Right atrium auricular region (tissue), 2 donors: ENCODE results near the gene LAMP1. TPM values are rescaled to one million over a fixed set of nuclear protein-coding genes. Genes with fewer than 3 reads are reported as not detected.
"Not testable (repeated sequence)": the region's sequence is repeated elsewhere in the genome, so short reads cannot be mapped to it uniquely, and the experiment has no call there.

ENCODE experiments used
- DNase-seq: peaks from one replicate; pipeline ENCODE4 v3.0.0-alpha.2; 2019; ENCODE audit warnings: low spot score
- H3K27ac ChIP-seq, 2 donors: fragments of 200-600 bp; sonication (generic); 1 replicate in 1 of 2; 2 replicates in 1 of 2; pipeline ENCODE4 v1.5.1; 2016 to 2019
- H3K27me3 ChIP-seq, 2 donors: fragments of 200-600 bp; sonication (generic); one replicate each; pipeline versions ENCODE4 v1.5.1 to v1.6.0; 2017 to 2019
- H3K36me3 ChIP-seq: fragments of 200-600 bp; sonication (generic); one replicate; pipeline ENCODE4 v1.5.1; 2016
- H3K4me1 ChIP-seq, 2 donors: fragments of 200-600 bp; sonication (generic); one replicate each; pipeline versions ENCODE4 v1.5.1 to v1.6.0; 2017 to 2019
- H3K4me3 ChIP-seq, 2 donors: fragments of 200-600 bp; sonication (generic); 1 replicate in 1 of 2; 2 replicates in 1 of 2; pipeline ENCODE4 v1.5.1; 2017 to 2019; ENCODE audit warnings: mild to moderate bottlenecking in 1 of 2, moderate library complexity in 1 of 2
- H3K9me3 ChIP-seq, 2 donors: fragments of 200-600 bp; sonication (generic); one replicate each; pipeline ENCODE4 v1.5.1; 2019
- total RNA-seq, 2 donors: library from RNA; depleted of rRNA; stranded (reverse); fragments of >200 nt; gene quantifications; one replicate each; pipeline ENCODE4 v1.1.0, GENCODE V29; 2016
- TF ChIP-seq, protein P1 (sequence below), 2 donors: fragments of 200-600 bp; sonication (generic); IDR thresholded peaks; one replicate each; pipeline ENCODE4 v1.5.1; 2019; ENCODE audit warnings: antibody characterized with exemption in 2 of 2

Gene LAMP1
- total RNA-seq, result 10 to 100 TPM; 70.0 to 73.7 TPM

GRCh38 chr13:113296823-113297369 lies at the start of gene LAMP1:
Gene LAMP1, plus strand, starts transcription at chr13:113297239. Its CDS starts 196 bp downstream, at chr13:113297435.
- no peaks in the 10 kb centered on the region for H3K27me3 ChIP-seq
- H3K36me3 ChIP-seq, result no peaks in the 10 kb centered on the region
- H3K4me1 ChIP-seq, result peaks cover 0 to 35% of the 10 kb centered on the region in 2 donors
- peak within 1 kb of the TSS; percentile 84 to 89 for H3K27ac ChIP-seq
- TF ChIP-seq, protein P1, sequence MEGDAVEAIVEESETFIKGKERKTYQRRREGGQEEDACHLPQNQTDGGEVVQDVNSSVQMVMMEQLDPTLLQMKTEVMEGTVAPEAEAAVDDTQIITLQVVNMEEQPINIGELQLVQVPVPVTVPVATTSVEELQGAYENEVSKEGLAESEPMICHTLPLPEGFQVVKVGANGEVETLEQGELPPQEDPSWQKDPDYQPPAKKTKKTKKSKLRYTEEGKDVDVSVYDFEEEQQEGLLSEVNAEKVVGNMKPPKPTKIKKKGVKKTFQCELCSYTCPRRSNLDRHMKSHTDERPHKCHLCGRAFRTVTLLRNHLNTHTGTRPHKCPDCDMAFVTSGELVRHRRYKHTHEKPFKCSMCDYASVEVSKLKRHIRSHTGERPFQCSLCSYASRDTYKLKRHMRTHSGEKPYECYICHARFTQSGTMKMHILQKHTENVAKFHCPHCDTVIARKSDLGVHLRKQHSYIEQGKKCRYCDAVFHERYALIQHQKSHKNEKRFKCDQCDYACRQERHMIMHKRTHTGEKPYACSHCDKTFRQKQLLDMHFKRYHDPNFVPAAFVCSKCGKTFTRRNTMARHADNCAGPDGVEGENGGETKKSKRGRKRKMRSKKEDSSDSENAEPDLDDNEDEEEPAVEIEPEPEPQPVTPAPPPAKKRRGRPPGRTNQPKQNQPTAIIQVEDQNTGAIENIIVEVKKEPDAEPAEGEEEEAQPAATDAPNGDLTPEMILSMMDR (IDR thresholded peaks at IDR 0.05), result peak in 1 of 2 donors; percentile 17
- no peaks in the 10 kb centered on the region for H3K9me3 ChIP-seq
- H3K4me3 ChIP-seq, result peak within 1 kb of the TSS; percentile 78 to 93
- DNase-seq, result peak; percentile 98

- Histone ChIP-seq H3K9me3 (no peaks in the 10 kb centered on the region), H3K36me3 (peaks cover 93% of the 10 kb centered on the region), H3K4me3 (no peak overlapping the region), H3K4me1 (no peaks in the 10 kb centered on the region), H3K27ac (no peak overlapping the region), H3K27me3 (no peaks in the 10 kb centered on the region)
- TF ChIP-seq, protein P1 (IDR thresholded peaks at IDR 0.05), result no peak
- no peak for DNase-seq
Measured at GRCh38 chr13:113252516-113253095, 44.4 kb upstream of the LAMP1 start.

- peaks cover 85% of the 10 kb centered on the region for H3K36me3 ChIP-seq
- not testable (repeated sequence) for DNase-seq, H3K4me1 ChIP-seq, H3K9me3 ChIP-seq, H3K27ac ChIP-seq, H3K4me3 ChIP-seq, H3K27me3 ChIP-seq
Measured at GRCh38 chr13:113257908-113258307, 39.1 kb upstream of the LAMP1 start.

- no peak overlapping the region for H3K27ac ChIP-seq
- H3K27me3 ChIP-seq, result no peaks in the 10 kb centered on the region
- H3K4me3 ChIP-seq, result no peak overlapping the region
- DNase-seq, result no peak
- H3K4me1 ChIP-seq, result no peaks in the 10 kb centered on the region
- TF ChIP-seq, protein P1 (IDR thresholded peaks at IDR 0.05), result no peak
- H3K36me3 ChIP-seq, result peaks cover 85% of the 10 kb centered on the region
- H3K9me3 ChIP-seq, result no peaks in the 10 kb centered on the region
Measured at GRCh38 chr13:113258321-113259054, 38.6 kb upstream of the LAMP1 start.

DNA sequence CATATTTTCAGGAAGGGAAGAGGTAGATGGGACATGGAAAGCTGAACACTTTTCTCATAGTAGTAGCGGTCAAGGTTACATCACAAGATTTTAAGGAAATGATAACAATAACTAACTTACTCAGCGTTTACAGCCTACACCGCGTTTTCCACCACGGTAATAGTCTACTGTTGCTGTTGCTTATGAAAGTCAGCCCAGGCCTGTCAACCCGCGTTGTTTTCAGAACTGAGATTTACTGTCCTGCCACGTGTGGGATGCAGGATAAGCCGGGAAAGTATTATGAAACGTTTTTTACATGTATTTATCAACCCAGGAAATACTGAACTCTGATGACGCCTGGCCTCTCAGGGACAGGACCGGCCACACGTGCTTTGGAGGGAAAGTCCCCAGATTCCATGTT lies 36.0 kb upstream of the LAMP1 start:
- Histone ChIP-seq H3K9me3 (no peaks in the 10 kb centered on the region), H3K4me1 (no peaks in the 10 kb centered on the region), H3K4me3 (no peak overlapping the region), H3K27me3 (no peaks in the 10 kb centered on the region), H3K27ac (no peak overlapping the region), H3K36me3 (peaks cover 70% of the 10 kb centered on the region)
- no peak for DNase-seq
- TF ChIP-seq, protein P1 (IDR thresholded peaks at IDR 0.05), result no peak

GRCh38 chr13:113263016-113263415 lies 34.0 kb upstream of the LAMP1 start:
- H3K9me3 ChIP-seq, H3K27ac ChIP-seq, DNase-seq, H3K4me1 ChIP-seq, H3K4me3 ChIP-seq, H3K27me3 ChIP-seq: not testable (repeated sequence)
- peaks cover 50% of the 10 kb centered on the region for H3K36me3 ChIP-seq
